NCI-H2196 treated with DMSO at 0.1 percent for 48 hours (cell line): ENCODE measurements around the gene PARD3.

ENCODE experiments used
- DNase-seq: peaks from one replicate; lab custom pipeline; 2025; ENCODE audit not compliant: unreplicated experiment; lab: John Stamatoyannopoulos, UW

The PARD3 gene

DNA sequence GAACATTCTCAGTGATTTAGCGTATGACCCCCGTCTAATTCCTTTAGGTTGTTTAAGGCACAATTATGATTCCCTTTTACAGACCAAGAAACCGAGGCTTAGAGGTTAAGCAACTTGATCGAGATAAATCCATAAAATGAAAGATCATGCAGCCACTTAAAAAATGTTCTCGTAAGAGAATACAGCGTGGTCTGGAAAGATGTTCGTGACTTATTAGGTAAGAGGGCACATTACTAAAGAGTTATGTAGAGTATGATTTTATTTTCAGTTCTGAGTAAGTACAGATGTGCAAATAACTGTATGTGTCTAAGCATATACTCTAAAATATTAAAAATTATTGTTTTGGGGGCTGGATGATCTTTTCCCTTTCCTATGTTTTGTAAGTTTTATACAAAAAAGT is 575.1 kb downstream of the PARD3 start:
- no peak for DNase-seq

DNA sequence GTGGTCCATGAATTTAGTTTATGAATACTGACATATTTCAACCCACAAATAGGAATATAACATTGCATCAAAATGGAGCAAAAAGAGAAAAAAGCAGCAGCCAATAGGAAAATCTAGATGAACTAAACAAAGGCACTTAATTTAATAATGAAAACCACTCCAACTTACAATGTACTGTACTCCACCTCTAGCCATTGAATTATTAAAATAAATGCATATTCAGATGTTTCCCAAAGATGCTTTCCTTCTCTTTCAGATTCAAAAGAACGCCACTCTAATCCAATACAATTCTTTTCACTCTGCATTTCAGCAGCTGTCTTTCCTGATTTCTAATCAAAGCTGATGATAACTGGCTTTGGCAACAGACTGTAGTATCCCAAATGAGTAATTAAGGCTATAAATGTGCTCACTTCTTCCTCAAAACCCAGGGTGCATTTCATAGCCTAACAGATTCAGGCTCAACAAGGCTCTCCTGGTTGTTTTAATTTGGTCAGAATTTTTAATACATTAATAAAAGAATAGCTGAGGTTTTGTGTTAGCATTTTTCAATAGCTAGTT is 577.1 kb downstream of the PARD3 start:
- DNase-seq: no peak

DNA sequence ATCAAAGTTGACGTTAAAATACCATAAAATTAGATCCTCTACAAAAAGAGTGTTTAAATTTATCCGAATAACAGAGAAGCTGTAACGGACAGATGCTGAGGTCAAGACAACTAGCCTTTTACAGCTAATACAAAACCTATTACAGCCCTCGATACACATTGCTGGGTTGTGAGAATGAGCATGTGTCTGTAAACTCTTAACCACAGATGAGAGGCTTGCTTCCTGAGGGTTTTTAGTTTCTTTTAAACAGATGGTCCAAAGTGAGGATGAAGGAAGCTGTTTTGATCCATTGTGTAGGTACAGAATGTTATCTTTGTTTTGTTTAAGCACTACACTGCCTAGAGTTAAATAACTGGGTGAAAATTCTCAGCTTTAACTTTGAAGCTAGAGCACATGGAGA is 578.2 kb downstream of the PARD3 start:
- DNase-seq: no peak

DNA sequence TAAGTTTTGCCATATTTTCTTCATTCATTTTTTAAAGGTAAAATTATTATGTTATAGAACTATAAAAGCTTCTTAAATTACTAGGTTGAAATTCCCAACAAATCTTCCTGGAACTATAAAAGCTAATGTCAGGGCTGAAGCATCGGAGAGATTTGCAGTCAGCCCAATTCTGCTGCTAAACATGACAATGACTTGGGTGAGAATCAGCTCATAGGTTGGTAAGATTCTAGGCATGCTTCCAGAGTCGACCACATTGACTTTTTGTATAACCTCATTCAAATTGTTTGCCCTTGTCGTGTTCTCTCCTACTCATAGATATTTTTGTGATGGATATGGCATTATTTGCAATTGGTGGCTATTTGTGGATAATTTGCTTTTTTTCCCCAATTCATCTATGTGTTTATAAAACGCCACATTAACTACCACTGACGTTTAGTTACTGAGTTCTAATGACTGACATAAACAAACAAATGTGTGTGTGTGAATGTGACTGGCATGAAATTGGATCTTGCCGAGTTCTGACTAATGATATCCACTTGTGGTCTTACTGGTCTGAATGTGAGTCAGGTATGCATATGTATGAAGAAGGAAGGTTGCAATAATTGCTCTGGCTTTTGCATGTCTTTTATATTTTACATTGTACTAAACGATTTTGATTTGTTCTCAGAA is 579.8 kb downstream of the PARD3 start:
- no peak for DNase-seq

DNA sequence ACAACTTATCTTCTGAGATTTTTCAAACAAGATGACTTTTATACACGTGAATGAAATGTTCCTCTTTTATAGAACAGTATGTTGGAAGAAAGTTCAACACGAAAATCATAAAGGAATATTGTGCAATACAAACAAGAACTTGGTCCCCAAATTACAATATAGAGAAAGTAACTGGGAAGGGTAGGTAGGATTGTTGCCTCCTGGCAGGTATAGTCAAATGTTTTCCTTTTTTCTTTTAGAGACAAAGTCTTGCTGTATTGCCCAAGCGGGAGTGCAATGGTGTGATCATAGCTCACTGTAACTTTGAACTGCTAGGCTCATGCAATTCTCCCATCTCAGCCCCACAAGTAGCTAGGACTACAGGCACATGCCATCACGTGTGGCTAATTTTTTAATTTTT is 582.6 kb downstream of the PARD3 start:
- DNase-seq: no peak

DNA sequence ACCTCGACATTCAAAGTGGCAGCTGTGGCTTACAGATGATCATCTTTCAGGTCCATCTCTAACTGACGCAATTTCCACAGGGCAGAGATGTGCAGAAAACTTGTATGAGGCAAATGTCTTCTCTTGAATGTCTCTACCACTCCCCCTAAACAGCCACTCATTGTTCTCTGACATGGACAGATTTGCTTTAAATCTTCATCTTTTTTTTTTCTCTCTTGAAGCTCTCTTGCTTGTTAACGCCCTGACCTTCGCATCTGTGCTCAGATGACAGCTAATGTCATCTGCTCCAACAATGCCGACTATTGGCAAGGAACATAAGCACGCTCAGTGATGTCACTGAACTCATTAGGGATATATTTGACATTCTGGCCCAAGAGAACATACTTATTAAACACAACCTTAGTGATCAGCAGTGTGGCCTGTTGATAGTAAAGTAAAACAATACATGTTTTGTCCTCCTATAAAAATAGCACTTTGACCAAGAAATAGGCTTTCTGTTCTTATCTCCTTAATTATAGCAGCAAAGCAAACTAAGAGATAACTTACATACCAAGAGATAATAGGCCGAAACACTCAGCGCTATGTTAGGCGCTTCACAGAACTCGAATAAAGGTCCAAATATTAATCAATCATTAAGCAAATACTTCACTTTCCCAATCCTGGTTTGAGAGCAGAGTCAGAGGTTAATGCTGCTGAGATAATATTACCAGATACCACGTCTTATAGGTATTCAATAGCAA is 583.5 kb downstream of the PARD3 start:
- DNase-seq: no peak

DNA sequence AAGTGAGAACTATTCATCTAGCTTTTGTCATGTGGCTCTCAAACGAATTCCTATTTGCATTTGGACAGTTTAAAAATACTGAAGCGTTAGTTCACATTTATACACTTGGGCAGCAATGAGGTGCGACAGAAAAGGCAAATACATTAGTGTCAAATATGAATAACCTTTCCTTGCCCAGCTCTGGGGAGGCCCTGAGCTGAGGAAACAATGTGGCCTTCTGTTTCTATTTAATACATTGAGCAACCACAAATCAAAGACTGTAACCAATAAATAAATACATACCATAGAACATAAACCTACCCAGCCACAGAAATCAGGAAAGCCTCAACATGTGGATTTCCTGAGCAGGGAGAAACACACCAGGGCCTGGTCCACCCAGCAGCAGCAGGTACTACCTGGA is 585.2 kb downstream of the PARD3 start:
- no peak for DNase-seq

DNA sequence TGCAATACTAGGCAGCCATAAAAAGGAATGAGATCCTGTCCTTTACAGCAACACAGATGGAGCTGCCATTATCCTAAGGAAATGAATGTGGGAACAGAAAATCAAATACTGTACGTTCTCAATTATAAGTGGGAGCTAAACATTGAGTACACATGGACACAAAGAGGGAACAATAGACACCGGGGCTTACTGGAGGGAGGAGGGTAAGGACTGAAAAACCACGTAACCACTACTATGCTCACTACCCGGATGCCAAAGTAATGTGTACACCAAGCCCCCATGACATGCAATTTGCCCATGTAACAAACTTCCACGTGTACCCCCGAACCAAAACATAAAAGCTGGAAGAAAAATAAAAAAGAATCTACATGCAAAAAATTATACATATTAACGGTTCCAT is 587.0 kb downstream of the PARD3 start:
- DNase-seq: no peak

DNA sequence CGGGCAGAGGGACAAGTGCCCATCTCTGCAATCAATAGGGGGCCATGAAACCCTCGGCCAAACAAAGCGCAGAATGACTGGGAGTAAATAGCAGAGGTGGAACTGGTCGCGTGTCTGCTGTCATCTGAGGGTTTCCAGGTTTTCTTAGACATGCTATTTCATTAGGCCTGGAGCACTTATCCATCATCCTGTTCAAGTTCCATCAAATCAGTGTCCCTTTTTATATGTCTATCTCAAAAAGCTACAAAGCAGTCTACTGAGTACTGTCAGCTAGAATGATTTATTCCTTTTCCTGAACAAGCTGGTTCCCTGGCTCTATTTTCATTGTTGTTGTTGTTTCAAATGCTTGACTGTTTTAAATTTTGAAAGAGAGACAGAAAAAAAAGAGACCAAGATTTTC is 590.5 kb downstream of the PARD3 start:
- DNase-seq: no peak

DNA sequence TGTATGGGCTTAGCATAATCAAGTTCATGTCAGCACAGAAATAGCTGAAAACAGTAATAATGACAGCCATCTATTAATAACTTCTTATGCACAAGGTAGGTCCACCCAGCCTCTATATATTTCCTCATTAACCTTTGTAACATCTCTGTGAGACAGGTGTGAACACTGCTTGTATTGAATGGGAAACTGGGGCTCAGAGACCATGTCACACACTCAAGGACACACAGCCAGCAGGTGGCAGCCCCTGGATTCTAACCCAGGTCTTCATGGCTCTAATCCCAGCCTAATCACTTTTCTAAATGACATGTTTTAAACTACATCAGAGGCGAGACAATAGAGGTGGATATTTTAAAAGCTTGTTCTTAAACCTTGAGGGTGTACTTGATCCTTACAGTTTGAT is 591.4 kb downstream of the PARD3 start:
- no peak for DNase-seq

DNA sequence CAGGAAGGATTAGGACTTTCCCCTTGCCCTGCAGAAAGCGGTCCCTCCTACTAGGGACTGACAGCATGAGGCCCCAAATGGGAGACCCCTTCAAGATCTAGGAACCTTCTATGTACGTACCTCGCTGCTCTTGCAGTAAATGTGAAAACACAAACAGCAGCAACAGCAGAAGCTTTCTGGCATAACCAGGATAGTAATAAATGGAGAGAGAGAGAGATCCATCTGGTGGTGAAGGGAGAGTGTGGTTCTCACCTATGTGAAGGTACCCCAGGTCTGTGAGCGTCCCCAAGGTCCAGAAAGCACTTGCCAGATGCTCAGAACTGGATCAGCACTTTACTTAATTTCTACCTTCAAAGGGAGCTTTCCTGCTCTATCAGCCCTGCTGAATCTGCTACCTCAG is 592.7 kb downstream of the PARD3 start:
- DNase-seq: no peak

DNA sequence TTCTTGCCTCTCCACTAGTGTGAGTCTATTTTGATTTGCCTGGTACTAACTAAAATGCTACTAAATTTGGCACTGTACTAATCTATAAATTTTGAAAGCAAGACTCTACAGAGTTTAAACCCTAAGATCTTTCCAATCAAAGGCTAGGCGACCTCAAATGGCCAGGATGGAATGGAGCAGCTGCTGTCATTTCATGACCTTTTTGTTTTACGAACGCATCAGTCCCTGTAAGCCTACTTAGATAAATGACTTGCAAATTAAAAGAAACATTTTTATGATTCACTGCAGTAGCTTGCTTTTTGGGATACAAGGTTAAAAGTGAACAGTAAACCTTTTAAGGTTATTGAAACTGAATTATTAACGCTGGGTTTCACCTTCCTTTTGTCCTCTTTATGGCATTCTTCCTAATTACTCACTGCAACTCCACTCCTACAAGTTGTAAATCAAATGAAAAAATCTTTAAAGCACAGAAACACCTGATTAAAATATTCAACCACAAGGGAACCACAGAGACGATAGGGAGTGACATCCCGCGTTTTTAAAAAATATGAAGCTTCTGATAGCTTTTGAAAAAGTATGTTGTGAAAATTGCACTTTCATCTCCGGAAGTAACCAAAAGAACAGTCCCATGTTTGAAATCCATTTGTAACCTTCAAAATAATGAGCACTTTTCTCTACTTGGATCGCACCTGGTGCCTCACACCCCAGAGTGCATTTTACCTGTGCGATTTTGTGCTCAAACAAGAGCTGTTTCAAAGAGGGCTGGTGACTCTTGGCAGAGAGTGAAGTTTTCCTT is 595.1 kb downstream of the PARD3 start:
- no peak for DNase-seq

DNA sequence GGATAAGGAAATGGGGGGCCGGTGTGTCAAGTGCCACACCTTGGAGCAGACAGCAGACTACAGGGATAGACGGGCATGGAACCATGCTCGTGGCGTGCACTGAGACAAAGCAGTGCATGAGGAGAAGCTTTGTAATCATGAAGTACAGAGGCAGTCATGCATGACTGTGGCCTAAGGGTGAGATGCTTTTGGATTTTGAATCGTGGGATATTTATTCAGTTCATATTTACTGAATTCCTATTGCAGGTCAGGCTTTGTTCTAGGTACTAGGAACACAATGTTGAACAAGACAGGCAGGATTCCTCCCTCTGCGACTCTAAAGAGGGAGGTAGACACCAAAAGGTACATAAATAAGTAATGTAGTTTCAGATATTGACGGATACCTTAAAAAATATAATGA is 597.6 kb downstream of the PARD3 start:
- DNase-seq: no peak

DNA sequence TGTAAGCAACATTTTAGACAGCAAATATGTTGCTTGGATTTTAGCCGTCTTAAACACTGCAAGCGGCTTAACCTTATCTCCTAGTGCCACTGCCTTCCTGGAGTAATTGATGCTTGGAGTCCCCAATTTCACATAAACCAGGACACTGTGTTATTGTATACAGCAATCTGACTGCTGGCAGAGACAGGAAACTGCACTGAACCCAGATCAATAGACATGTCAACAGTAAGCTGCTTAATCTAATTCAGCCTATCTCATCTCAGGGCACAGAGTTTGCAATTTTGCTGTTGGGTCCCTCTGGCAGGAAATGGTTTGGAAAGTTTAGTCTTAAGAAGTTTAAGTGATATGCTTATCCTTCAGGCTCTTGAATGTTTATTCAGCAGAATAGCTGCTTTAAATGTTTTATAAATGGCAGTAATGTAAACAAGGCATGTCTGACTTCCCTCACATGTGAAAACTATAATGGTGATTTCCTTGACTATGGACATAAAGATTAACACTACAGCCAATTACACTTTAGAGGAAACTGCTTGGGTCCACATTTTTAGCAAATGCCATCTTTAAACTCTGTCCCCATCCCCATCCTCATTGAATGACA is 598.6 kb downstream of the PARD3 start:
- no peak for DNase-seq

DNA sequence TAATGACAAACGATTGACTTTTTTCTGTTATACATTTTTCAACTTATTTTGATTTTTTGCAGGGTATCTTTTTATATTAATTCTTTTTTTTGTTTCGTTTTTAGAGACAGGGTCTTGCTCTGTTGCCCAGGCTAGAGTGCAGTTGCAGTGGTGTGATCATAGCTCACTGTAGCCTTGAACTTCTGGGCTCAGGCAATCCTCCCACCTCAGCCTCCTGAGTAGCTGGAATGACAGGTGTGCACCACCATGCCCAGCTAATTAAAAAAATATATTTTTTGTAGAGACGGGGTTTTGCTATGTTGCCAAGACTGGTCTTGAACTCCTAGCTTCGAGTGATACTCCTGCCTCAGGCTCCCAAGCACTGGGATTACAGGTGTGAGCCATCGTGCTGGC is 601.3 kb downstream of the PARD3 start:
- DNase-seq: no peak

DNA sequence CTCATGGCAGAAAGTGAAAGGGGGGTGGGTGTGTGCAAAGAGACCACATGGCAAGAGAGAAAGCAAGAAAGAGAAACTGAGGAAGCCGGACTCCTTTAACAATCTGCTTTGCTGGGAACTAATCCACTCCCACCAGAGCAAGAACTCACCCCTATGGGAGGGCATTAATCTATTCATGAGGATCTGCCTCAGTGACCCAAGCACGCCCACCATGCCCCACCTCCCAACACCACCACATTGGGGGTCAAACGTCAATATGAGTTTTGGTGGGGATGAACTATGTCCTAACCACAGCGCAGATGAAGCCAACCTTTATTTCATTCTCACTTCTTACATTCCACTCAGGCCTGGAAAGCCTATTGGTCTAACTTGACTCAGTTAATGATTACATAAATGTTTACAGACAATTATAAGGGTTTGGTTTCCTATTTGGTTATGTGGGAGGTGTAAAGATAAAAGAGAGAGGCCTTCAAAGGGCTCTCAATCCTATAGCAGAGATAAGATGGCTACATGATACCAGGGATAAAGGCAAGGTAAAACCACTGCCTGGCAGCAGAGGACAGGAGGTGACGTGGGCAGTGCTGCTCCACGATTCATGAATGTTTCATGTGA is 601.8 kb downstream of the PARD3 start:
- no peak for DNase-seq

DNA sequence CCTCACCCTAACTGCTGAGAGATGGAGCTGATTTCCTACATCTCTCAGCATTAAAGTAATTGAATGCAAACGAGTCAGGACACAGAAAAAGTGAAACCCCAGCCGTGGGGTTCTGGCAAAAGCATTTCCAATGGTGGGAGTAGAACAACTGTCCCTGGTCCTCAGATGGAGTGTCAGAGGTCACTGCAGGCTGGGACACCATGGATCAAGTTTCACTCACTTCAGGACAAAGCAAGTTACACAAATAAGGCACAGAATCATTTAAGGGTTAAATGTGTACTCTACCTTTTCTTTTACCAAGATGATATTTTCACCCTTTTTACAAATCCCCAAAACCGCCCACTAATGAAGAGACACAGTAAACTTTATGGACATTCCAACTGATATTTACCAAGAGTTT is 607.8 kb downstream of the PARD3 start:
- no peak for DNase-seq

DNA sequence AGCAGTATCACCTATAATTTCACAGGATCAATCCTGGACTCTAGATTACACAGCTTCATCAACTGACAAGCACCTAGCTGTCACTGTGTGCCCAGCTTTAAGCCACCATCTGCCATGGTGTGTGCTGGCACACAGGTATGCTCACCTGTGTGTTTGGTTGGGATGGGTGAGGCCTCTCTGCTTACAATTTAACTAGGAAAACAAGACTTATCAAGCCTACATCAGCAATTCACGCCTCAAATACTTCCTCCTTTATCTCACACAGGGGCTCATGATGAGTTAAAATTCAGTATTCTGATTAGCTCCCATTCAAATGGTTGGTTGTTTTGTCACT is 608.2 kb downstream of the PARD3 start:
- no peak for DNase-seq

DNA sequence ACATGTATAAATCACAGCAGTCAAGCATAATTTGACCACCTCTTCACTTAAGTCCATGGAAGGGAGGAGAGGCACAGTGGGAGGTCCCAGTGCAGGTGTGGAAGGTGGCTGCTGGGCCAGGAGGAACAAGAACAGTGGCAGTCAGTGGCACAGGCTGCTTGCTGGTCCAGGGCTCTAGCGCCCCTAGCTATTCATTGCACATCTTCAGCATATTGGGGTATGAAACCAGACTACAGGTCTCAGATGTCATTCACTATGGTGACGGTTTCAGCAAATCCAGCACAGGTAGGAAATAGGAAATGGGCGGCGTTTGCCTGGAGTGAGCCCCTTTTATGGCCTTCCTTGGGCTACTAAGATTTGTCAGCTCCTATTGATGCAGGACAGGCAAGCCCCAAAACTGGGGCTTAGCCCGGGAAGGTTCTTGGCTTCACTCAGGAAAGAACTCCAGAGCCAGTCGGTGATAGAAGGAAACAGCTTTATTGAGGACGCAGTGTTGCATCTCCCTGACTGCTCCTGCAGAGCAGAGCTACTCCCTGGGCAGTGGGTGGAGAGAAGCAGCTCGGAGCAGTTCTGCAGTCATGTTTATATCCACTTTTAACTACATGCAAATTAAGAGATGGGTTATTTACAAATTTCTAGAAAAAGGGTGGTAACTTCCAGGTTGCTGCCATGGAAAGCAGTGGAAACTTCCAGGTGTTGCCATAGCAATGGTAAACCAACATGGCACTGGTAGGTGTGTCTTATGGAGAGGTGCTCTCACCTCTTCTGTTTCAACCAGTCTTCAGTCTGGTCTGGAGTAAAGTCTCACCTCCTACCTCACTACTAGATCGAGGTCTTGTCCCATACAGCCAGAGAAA is 608.8 kb downstream of the PARD3 start:
- DNase-seq: no peak

DNA sequence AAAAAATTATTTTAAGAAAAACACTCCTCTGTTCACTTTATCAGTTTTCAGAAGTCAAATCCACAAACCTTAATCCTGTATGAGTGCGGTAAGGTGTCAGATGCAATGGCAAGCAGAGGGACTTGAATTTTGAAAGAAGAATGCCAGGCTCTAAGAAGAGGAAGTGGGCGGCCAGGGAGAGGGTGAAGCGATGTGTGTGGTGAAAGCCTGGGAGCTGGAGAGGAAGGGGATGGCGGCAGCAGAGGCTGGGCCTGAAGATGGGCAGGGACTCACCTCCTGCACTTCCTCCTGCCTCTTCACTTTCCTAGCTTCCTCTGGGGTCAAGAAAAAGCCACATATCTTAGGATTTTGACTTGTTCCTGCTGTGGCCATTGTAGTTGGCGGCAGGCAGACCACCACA is 609.6 kb downstream of the PARD3 start:
- no peak for DNase-seq
